ENCODE results near the gene ZNF546. TPM values are rescaled to one million over a fixed set of nuclear protein-coding genes. Genes with fewer than 3 reads are reported as not detected.

ZNF546 gene
- total and polyA plus RNA-seq, 4 donors = 6.1 to 18.0 (median 11.8) TPM

Other genes starting within 250 kb of the ZNF546 start
- not detected for gene LEUTX, start 218.2 kb upstream of the ZNF546 start, total RNA-seq
- gene LEUTX, start 218.2 kb upstream of the ZNF546 start, polyA plus RNA-seq (ENCODE audit: insufficient read length in 2 of 2) = not detected
- gene DYRK1B, start 162.9 kb upstream of the ZNF546 start, total RNA-seq = 10 to 100 TPM; 12.6 to 16.6 TPM
- 10 to 100 TPM; 32.9 to 38.4 TPM for gene DYRK1B, start 162.9 kb upstream of the ZNF546 start, polyA plus RNA-seq (ENCODE audit: insufficient read length in 2 of 2)
- gene FBL, start 150.7 kb upstream of the ZNF546 start, total RNA-seq = 100 to 1,000 TPM in 1 of 2 donors, 10 to 100 TPM in 1; 98.0 to 141 TPM
- gene FBL, start 150.7 kb upstream of the ZNF546 start, polyA plus RNA-seq (ENCODE audit: insufficient read length in 2 of 2) = 100 to 1,000 TPM; 122 to 148 TPM
- 1 to 10 TPM; 2.9 to 3.7 TPM for gene FCGBP, start 62.4 kb upstream of the ZNF546 start, total RNA-seq
- 1 to 10 TPM; 2.0 to 2.3 TPM for gene FCGBP, start 62.4 kb upstream of the ZNF546 start, polyA plus RNA-seq (ENCODE audit: insufficient read length in 2 of 2)
- 10 to 100 TPM; 80.9 to 90.5 TPM for gene PSMC4, start 25.9 kb upstream of the ZNF546 start, total RNA-seq
- gene PSMC4, start 25.9 kb upstream of the ZNF546 start, polyA plus RNA-seq (ENCODE audit: insufficient read length in 2 of 2) = 100 to 1,000 TPM; 104 to 106 TPM
- gene ZNF780B, start 59.2 kb downstream of the ZNF546 start, total RNA-seq = 10 to 100 TPM; 32.7 to 35.7 TPM
- gene ZNF780B, start 59.2 kb downstream of the ZNF546 start, polyA plus RNA-seq (ENCODE audit: insufficient read length in 2 of 2) = 10 to 100 TPM; 17.7 to 18.9 TPM
- gene ZNF780A, start 93.9 kb downstream of the ZNF546 start, total RNA-seq = 10 to 100 TPM; 27.2 to 27.4 TPM
- gene ZNF780A, start 93.9 kb downstream of the ZNF546 start, polyA plus RNA-seq (ENCODE audit: insufficient read length in 2 of 2) = 10 to 100 TPM in 1 of 2 donors, 1 to 10 TPM in 1; 9.0 to 14.5 TPM
- gene MAP3K10, start 194.4 kb downstream of the ZNF546 start, total RNA-seq = 10 to 100 TPM; 11.1 to 18.4 TPM
- 10 to 100 TPM; 82.9 to 99.7 TPM for gene MAP3K10, start 194.4 kb downstream of the ZNF546 start, polyA plus RNA-seq (ENCODE audit: insufficient read length in 2 of 2)
- gene TTC9B, start 221.3 kb downstream of the ZNF546 start, total RNA-seq = 10 to 100 TPM; 19.9 to 34.2 TPM
- 100 to 1,000 TPM; 134 to 139 TPM for gene TTC9B, start 221.3 kb downstream of the ZNF546 start, polyA plus RNA-seq (ENCODE audit: insufficient read length in 2 of 2)
- 1 to 10 TPM in 1 of 2 donors, under 1 TPM in 1; 0.69 to 1.3 TPM for gene CCNP, start 229.6 kb downstream of the ZNF546 start, total RNA-seq
- gene CCNP, start 229.6 kb downstream of the ZNF546 start, polyA plus RNA-seq (ENCODE audit: insufficient read length in 2 of 2) = 1 to 10 TPM; 2.8 to 4.5 TPM

Data from spinal cord (tissue), 4 donors.